Right ventricle myocardium inferior (tissue), 1 donor: ENCODE measurements around the gene BSN. TPM values are rescaled to one million over a fixed set of nuclear protein-coding genes. Genes with fewer than 3 reads are reported as not detected.

ENCODE experiments used
- ATAC-seq: fragments of 200-7000 bp; cut with Tn5 transposase; one replicate; pipeline ENCODE4 v1.9.1; 2020; ENCODE audit warnings: mild to moderate bottlenecking, moderate library complexity
- DNase-seq: peaks from one replicate; pipeline ENCODE4 v3.0.0; 2021; ENCODE audit errors: missing footprints
- intact Hi-C: fragments of 100-400 bp; cut with DNase I; formaldehyde crosslinking; loops from one replicate; pipeline ENCODE4 v1.11.0; 2022
- total RNA-seq: library from RNA; stranded (reverse); fragmentation: NEBNext Ultra II Directional; extraction: Animal tissue kit (Norgen Biotek cat#: 25700); gene quantifications from one replicate; pipeline ENCODE4 v1.2.1, GENCODE V29; 2021
- donor health status: DM: no; HTN: yes; CAD: no; lungs with severe emphysema.

Gene BSN
- total RNA-seq, 1 donor from 2014 or later = 0.27 TPM

DNA sequence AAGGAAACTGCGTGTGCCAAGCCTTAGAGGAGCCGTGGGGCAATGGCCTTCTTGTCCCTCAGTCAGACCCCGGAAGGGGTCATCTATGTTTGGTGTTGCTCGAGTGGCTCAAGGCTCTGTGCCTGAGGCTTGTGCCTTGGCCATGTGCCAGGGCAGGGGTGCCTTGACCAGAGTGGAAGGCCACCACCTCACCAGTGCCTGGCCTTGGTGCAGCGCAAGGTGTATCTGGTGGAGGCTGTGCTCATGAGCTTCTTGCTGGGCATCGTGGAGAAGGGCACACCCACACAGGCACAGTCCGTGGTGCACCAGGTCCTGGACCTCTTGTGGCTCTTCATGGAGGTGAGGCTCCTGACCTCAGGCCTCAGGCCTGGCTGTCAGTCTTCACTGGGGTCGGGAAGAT lies 145.7 kb downstream of the BSN start:
- DNase-seq = peak; percentile 67
- no peak for ATAC-seq
- intact Hi-C loops = no loop called here

DNA sequence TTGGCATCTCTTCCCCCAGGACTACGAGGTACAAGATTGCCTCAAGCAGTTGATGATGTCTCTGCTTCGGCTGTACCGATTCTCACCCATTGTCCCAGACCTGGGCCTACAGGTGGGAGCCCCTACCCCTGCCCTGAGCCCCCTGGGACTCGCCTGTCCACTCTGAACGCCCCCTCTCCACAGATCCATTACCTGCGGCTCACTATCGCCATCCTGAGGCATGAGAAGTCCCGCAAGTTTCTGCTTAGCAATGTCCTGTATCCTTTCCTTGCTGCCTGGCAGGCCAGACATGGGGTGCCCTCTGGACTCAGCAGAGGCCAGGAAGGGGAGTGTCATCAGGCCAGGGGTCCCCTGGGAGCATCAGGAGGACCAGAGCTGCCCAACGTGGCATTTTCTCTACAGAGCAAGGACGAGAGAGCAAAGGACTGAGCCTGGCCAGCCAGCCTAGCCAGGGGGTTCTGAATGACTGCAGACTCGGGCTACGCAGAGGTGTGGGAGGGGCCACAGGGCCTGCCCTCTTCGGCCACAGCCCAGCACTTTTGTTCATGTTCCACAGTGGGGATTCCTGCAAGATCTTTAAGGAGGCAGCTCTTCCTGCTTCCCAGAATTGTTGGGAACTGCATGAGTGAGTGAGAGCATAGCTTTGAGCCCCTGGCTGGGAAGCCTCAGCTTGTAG lies 146.3 kb downstream of the BSN start:
- intact Hi-C loops = no loop called here

DNA sequence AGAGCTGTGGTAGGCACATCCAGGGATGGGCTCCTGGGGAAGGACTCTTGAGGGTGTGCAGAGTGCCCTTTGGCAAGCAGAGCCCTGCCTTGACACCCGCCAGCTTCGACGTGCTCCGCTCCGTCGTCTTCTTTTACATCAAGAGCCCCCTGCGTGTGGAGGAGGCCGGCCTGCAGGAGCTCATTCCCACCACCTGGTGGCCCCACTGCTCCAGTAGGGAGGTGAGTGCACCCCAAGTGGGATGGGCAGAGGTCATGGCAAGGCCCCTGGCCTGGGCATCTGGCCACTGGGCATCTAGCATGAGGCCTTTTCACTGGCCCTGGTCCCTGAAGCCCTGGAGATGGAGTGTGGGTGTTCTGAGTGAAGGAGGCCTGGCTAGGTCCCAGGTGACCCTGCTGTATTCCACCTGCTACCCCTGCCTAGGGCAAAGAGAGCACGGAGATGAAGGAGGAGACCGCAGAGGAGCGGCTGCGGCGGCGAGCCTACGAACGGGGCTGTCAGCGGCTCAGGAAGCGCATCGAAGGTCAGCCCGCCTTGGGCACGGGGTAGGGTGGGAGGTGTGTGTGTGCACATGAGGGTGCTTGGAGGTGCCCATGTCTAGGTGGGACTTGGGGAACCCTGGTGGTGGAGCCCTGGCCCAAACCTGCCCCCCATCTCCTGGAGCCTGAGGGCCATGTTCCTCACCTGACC lies 147.3 kb downstream of the BSN start:
- intact Hi-C loops = no loop called here
- no peak for ATAC-seq
- peak; percentile 41 for DNase-seq

More for the DNA sequence above, 146.3 kb downstream of the BSN start:
- ATAC-seq (no peak), DNase-seq (peak; percentile 56)

GRCh38 chr3:49702672-49703071 lies 148.4 kb downstream of the BSN start:
- ATAC-seq (no peak), DNase-seq (peak; percentile 52)
- intact Hi-C loops = no loop called here

GRCh38 chr3:49703443-49703927 lies 149.2 kb downstream of the BSN start:
- DNase-seq (peak; percentile 73), ATAC-seq (peak; percentile 77)
- intact Hi-C loops = no loop called here

- ATAC-seq (no peak), DNase-seq (peak; percentile 41)
- intact Hi-C loops = no loop called here
Observed at GRCh38 chr3:49703956-49704355, 149.7 kb downstream of the BSN start.

GRCh38 chr3:49704629-49705028 lies 150.4 kb downstream of the BSN start:
- intact Hi-C loops = no loop called here
- ATAC-seq (no peak), DNase-seq (no peak)

DNA sequence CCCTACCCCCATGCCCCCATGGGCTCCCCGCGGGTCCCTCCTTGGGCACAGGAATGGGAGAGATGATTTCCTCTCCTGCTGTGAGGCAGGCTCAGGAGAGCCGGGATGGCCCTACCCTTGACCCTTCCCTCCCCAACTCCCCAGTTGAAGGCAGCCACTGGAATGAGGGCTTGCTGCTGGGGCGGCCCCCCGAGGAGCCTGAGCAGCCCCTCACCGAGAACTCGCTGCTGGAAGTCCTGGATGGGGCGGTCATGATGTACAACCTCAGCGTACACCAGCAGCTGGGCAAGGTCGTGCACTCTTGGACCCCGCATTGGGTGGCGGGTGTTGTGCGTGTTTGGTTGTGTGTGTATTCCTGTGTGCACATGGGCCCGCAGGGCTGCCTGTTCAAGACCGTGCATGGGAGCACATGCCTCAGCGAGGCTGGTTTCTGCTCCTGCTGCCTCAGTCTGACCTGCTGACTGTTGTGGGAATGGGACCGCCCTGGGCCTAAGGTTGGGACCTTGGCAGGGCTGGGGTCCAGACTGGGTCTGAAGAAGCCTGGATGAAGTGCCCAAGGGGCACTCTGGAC lies 151.2 kb downstream of the BSN start:
- DNase-seq (peak; percentile 51), ATAC-seq (no peak)
- intact Hi-C loops = no loop called here

GRCh38 chr3:49706456-49707112 lies 152.3 kb downstream of the BSN start:
- DNase-seq (peak; percentile 55), ATAC-seq (no peak)
- intact Hi-C loops = no loop called here

- no peak for ATAC-seq
- intact Hi-C loops = no loop called here
- no peak for DNase-seq
Observed at GRCh38 chr3:49707113-49707480, 152.8 kb downstream of the BSN start.

DNA sequence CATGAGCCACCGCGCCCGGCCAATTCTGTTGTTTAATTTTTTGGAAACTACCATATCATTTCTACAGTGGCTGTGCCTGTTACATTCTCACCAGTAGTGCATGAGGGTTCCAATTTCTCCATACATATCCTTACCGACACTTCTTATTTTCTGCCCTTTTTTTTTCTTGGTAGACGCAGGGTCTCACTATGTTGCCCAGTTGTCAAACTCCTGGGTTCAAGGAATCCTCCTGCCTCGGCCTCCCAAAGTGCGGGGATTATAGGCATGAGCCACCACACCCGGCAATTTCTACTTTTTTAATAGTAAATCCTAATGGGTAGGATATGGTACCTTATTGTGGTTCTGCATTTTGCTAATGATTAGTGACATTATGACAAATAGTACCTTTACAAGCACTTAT lies 155.6 kb downstream of the BSN start:
- intact Hi-C loops = no loop called here
- ATAC-seq (no peak), DNase-seq (no peak)

DNA sequence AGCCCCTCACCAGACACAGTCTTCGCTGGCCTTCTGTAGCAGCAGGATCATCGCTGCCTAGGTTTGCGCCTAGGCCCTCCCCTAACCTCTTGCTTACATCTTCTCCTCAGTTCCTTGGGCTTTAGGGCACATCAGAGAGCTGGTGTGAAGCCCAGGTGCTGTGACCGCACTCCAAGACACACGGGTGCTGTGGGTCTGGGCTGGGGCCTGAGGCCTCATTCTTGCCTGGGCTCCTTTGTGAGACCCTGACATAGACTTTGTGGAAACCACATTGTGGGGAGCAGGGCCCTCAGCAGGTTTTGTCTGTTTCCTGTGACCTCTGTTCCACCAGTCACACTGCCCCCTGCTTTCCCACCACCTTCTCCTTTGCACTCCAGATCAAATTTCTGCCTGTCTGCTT lies 157.2 kb downstream of the BSN start:
- no peak for ATAC-seq
- intact Hi-C loops = no loop called here
- no peak for DNase-seq

GRCh38 chr3:49712166-49712565 lies 157.9 kb downstream of the BSN start:
- ATAC-seq (no peak), DNase-seq (no peak)
- intact Hi-C loops = no loop called here

GRCh38 chr3:49712631-49713317 lies 158.5 kb downstream of the BSN start:
- intact Hi-C loops = no loop called here

GRCh38 chr3:49713336-49714105 lies 159.2 kb downstream of the BSN start:
- peak; percentile 54 for DNase-seq
- intact Hi-C loops = no loop called here
- no peak for ATAC-seq

More at GRCh38 chr3:49712631-49713317, 158.5 kb downstream of the BSN start:
- DNase-seq = no peak
- ATAC-seq = no peak

DNA sequence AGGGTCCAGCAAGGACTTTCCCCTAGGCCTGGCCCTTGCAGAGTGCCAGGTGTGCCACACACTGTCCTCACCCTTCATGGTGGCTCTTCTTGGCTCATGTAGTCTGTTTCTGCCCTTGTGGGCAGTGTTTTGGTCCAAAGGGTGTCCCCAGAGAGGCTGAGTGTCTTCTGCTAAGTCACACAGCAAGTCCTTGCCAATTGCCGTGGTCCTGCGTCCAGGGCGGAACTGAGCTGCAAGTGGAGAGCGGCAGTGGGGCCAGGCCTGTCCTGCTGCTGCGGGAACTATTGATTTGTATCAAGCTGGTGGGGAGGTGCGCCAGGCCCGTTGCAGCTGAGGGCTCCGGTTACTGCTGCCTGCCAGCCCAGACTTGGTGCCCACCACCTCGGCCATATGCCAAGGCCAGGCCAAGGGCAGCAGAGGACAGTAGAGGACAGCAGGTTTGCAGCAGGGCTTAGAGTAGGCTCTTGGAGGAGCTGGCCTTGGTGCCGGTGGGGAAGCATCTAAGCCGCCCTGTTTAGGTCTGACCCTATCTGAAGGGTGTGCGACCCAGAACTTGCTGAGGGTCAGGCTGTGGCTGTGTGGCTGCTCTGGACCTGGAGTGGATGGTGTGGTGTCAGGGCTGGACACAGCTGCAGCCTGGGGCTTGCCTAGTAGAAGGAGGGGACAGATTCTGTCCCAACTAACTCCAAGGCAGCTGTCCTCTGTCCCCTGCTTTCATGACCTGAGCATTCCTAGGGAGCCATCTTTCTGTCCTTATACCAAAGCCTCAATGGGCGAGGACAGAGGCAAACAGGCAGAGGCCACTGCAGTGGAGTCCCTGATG lies 160.7 kb downstream of the BSN start:
- ATAC-seq (no peak), DNase-seq (no peak)
- intact Hi-C loops = no loop called here

DNA sequence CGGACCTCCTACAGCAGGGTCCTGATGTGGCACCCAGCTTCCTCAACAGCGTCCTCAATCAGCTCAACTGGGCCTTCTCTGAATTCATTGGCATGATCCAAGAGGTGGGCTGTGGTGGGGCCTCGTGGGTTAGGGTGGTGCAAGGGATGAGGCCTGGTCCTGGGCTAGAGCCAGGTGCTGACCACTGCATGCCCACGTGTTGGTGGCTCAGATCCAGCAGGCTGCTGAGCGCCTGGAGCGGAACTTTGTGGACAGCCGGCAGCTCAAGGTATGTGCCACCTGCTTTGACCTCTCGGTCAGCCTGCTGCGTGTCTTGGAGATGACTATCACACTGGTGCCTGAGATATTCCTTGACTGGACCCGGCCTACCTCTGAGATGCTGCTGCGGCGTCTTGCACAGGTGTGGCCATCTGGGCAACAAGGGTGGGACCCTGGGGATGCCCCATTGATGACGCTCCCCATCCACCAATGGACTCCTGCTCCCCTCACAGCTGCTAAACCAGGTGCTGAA lies 161.4 kb downstream of the BSN start:
- DNase-seq = peak; percentile 63
- intact Hi-C loops = no loop called here
- no peak for ATAC-seq
